A172 (cell line): ENCODE measurements around the gene TBL1X. TPM values are rescaled to one million over a fixed set of nuclear protein-coding genes. Genes with fewer than 3 reads are reported as not detected.
A peak's percentile ranks its signal among the peaks of the same experiment; 100 is the strongest.

Experiments
- DNase-seq: peaks from one replicate; pipeline ENCODE4 v3.0.0-alpha.2; 2015; ENCODE audit warnings: low spot score
- total RNA-seq: library from RNA; depleted of rRNA; stranded (reverse); fragments of >200 nt; shearing (Covaris generic); gene quantifications from 2 replicates; pipeline ENCODE4 v1.2.3, GENCODE V29; 2014

TBL1X gene
- total RNA-seq, 1 experiment from 2014 or later = 4.5 TPM

GRCh38 chrX:9628779-9629493 is 164.1 kb downstream of the TBL1X start:
- DNase-seq = no peak

- no peak for DNase-seq
These were observed 169.7 kb downstream of the TBL1X start for GRCh38 chrX:9634551-9634950.

GRCh38 chrX:9635368-9635767 is 170.5 kb downstream of the TBL1X start:
- no peak for DNase-seq

GRCh38 chrX:9635803-9636202 is 170.9 kb downstream of the TBL1X start:
- no peak for DNase-seq

GRCh38 chrX:9638871-9639270 is 174.0 kb downstream of the TBL1X start:
- no peak for DNase-seq

GRCh38 chrX:9642270-9642995 is 177.6 kb downstream of the TBL1X start:
- no peak for DNase-seq

- no peak for DNase-seq
These were observed 178.9 kb downstream of the TBL1X start for GRCh38 chrX:9643807-9644206.

- no peak for DNase-seq
These were observed 179.5 kb downstream of the TBL1X start for GRCh38 chrX:9644335-9644734.

- DNase-seq = no peak
These were observed 181.8 kb downstream of the TBL1X start for GRCh38 chrX:9646471-9647224.

GRCh38 chrX:9647431-9647830 is 182.6 kb downstream of the TBL1X start:
- DNase-seq = no peak

GRCh38 chrX:9650091-9650490 is 185.2 kb downstream of the TBL1X start:
- DNase-seq = no peak

GRCh38 chrX:9651737-9652136 is 186.9 kb downstream of the TBL1X start:
- no peak for DNase-seq

GRCh38 chrX:9654929-9655328 is 190.1 kb downstream of the TBL1X start:
- DNase-seq = no peak

- DNase-seq = no peak
These were observed 191.4 kb downstream of the TBL1X start for GRCh38 chrX:9656277-9656676.

GRCh38 chrX:9656871-9657270 is 192.0 kb downstream of the TBL1X start:
- DNase-seq = no peak

- DNase-seq = no peak
These were observed 192.9 kb downstream of the TBL1X start for GRCh38 chrX:9657590-9658256.

GRCh38 chrX:9658409-9658808 is 193.6 kb downstream of the TBL1X start:
- no peak for DNase-seq

- DNase-seq = no peak
These were observed 194.8 kb downstream of the TBL1X start for GRCh38 chrX:9659571-9660195.

- peak; percentile 85 for DNase-seq
These were observed 197.3 kb downstream of the TBL1X start for GRCh38 chrX:9662148-9662547.

- no peak for DNase-seq
These were observed 198.4 kb downstream of the TBL1X start for GRCh38 chrX:9663216-9663615.

- DNase-seq = no peak
These were observed 199.4 kb downstream of the TBL1X start for GRCh38 chrX:9664224-9664623.

- no peak for DNase-seq
These were observed 200.3 kb downstream of the TBL1X start for GRCh38 chrX:9665113-9665512.
